AG04449 (cell line): ENCODE results near the gene OR9Q2.

Experiments used
- CTCF ChIA-PET: fragments of 350-600 bp; formaldehyde crosslinking; extraction: SDS; loops from one replicate; lab custom pipeline; 2021; ENCODE audit warnings: antibody characterized with exemption; lab: Yijun Ruan, JAX
- POLR2A ChIA-PET: fragments of 400-600, 350-600 bp; formaldehyde crosslinking; extraction: SDS; loops from one replicate; lab custom pipeline; 2020; ENCODE audit warnings: antibody characterized with exemption, inconsistent platforms; lab: Yijun Ruan, JAX
- DNase-seq: peaks from one replicate; pipeline ENCODE4 v3.0.0-alpha.2; 2010; ENCODE audit warnings: low read depth, low spot score
- H3K4me3 ChIP-seq: 2 replicates; pipeline ENCODE4 v1.5.1; 2011; ENCODE audit warnings: low read depth, mild to moderate bottlenecking, control low read depth, low read length
- CTCF ChIP-seq: IDR thresholded peaks from one replicate; pipeline ENCODE4 v1.5.1; 2011; ENCODE audit warnings: mild to moderate bottlenecking, moderate library complexity, low read length, control low read depth, inconsistent platforms; ENCODE audit not compliant: insufficient read depth; ENCODE audit errors: missing control alignments

OR9Q2 gene

GRCh38 chr11:58188770-58189169 is at the start of gene OR9Q2:
Gene OR9Q2 (plus strand): TSS chr11:58189070. CDS start chr11:58190491, 1,421 bp downstream.
- no peak within 1 kb of the TSS for H3K4me3 ChIP-seq
- no peak for DNase-seq
- TF ChIP-seq CTCF, result no peak
- CTCF ChIA-PET, result no interaction called here
- POLR2A ChIA-PET, result no interaction called here

- TF ChIP-seq CTCF, result no peak
Observed at GRCh38 chr11:58142761-58143160, 46.1 kb upstream of the OR9Q2 start.

DNA sequence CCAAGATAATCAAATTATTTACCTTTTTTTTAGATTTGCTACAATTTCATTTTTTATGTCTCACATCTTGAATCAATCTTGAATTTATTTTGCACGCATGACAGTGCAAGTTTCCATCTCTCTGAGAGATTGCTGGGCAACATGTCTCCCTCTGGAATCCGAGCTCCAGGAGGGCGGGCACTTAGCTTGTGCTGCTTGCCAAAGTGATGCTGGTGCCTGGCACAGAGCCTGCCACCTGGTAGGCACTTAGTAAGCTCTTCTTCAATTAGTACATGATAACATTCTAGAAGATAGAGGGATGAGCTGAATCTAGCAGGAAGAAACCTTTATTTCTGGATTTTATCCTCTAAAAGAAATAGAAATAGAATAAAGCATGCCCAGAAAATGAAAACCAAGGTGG is 36.1 kb upstream of the OR9Q2 start:
- CTCF ChIA-PET, result interaction anchor here (0.7 kb wide), 1 partner anchor 25 kb away, joined by 3 read pairs; no protein-coding TSS in a partner anchor
- POLR2A ChIA-PET, result no interaction called here
- no peak for DNase-seq
- TF ChIP-seq CTCF, result no peak
- no peak overlapping the region for H3K4me3 ChIP-seq

More at GRCh38 chr11:58142761-58143160, 46.1 kb upstream of the OR9Q2 start:
- no peak for DNase-seq
- no peak overlapping the region for H3K4me3 ChIP-seq
- POLR2A ChIA-PET, result no interaction called here
- CTCF ChIA-PET, result no interaction called here

GRCh38 chr11:58164389-58164788 is 24.5 kb upstream of the OR9Q2 start:
- TF ChIP-seq CTCF, result no peak
- no peak for DNase-seq
- ChIA-PET POLR2A (no interaction called here), CTCF (no interaction called here)
- H3K4me3 ChIP-seq, result no peak overlapping the region

- no peak for DNase-seq
- no peak for TF ChIP-seq CTCF
- ChIA-PET POLR2A (no interaction called here), CTCF (no interaction called here)
- no peak overlapping the region for H3K4me3 ChIP-seq
Observed at GRCh38 chr11:58164990-58165389, 23.9 kb upstream of the OR9Q2 start.

DNA sequence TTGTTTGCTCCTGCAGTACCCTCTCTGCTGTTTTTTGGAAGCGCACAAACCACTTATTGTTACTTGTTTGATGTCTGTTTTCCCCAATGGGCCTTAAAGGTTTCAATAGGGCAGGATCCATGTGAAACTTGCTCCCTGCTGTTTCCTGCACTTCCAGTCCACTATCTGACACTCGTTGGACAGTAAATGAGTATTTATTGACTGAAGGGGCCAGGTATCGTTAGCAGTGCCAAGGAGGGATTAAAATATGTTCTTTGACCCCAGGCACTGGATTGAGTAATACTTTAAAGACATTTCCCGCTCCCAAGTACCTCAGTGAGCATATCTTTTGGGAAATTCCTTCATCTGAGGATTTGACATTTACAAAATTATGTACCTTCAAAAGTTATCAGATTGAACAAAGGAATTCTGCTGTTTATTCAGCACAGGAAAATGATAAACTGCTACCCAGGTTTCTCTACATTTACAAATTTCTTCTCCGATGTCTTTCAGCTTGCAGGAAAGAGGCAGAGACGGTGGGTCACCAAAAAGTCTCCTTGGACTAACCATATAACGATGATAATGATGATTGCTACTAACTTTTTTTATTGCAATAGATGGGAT is 23.3 kb upstream of the OR9Q2 start:
- DNase-seq, result no peak
- POLR2A ChIA-PET, result no interaction called here
- H3K4me3 ChIP-seq, result no peak overlapping the region
- CTCF ChIA-PET, result no interaction called here
- TF ChIP-seq CTCF, result no peak
